Left hindlimb (tissue), 1 donor: ENCODE results near the gene INVS.
"Not testable (repeated sequence)": the region's sequence is repeated elsewhere in the genome, so short reads cannot be mapped to it uniquely, and the experiment has no call there.

Source experiments
- DNase-seq: peaks from one replicate; pipeline ENCODE4 v3.0.0-alpha.2; 2018

The INVS gene

DNA sequence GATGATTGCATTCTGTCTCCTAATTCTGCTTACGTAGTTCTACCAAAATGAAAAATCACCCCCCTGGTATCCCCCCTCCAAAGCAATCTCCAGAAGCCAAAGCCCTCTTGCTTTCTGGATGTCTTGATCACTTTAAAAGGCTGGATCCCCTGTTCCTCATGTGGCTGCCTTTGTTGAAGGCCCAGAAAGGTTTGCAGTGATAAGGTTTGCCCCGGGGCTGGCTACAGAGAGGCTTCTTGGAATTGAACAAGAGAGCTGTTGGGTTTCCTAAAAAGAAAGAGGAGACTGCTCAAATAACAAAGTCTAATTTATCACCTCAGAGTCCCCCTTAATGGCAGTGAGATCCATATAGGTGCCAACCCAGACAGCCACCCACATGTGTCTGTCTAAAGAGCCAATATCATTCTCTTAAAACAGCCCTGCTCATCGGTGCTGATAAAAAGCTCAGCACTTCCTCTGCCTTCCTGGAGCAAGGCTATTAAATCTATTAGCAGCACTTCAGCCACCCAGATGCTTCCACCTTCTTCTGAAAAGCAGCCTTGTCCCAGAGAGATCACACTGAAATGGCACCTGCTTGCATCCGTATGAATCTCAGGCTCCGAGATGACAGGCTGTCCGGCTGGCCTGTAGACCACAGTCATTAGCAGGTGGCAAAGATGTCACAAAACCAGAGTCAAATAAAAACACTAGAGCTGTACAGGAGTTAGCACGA lies 182.8 kb downstream of the INVS start:
- DNase-seq = no peak

DNA sequence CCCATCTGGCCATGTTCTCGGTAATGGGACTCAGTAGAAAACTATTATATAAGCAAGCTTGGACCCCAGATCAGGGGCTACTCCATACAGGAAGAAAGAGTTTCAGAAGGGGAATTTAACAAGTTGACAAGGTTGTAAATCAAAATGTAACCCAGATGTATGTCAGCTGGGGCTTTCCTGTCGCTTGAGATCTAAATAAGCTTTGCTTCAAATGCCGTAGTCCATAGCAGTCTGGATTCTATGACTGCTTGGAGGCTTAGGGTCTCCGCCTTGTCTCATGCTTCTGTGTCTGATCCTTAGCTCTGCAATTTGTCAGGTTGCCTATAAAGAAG lies 183.3 kb downstream of the INVS start:
- DNase-seq = no peak

DNA sequence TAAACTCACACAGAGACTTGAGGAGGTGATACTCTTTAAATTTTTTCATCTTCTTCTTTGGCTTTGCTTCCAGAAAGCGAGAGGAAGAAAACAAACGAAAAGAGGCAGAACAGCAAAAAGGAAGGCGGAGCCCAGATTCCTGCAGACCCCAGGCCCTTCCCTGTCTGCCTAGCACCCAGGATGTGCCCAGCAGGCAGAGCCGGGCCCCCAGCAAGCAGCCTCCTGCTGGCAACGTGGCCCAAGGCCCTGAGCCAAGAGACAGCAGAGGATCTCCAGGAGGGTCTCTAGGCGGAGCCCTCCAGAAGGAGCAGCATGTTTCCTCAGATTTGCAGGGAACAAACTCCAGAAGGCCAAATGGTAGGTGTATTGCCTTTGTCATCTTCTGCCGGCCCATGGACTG lies 185.2 kb downstream of the INVS start:
- DNase-seq = no peak

- no peak for DNase-seq
Measured at GRCh38 chr9:100285080-100285479, 186.0 kb downstream of the INVS start.

- no peak for DNase-seq
Measured at GRCh38 chr9:100285601-100286000, 186.6 kb downstream of the INVS start.

- DNase-seq = no peak
Measured at GRCh38 chr9:100286257-100286656, 187.2 kb downstream of the INVS start.

DNA sequence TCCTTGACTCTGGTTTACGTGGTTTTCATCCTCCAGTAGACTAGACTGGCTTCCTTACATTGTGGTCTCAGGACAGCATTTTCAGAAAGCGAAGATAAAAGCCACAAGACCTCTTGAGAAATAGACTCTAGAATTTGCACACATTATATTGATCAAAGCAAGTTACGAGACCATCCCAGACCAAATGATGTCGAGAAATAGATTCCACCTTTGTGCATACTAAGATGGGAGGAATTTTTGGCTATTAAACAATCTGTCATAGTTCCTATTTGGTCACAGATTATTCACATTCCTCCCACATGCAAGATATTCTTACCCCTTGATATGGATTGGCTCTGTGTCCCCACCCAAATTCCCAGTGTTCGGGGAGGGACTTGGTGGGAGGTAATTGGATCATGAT lies 188.1 kb downstream of the INVS start:
- DNase-seq = no peak

DNA sequence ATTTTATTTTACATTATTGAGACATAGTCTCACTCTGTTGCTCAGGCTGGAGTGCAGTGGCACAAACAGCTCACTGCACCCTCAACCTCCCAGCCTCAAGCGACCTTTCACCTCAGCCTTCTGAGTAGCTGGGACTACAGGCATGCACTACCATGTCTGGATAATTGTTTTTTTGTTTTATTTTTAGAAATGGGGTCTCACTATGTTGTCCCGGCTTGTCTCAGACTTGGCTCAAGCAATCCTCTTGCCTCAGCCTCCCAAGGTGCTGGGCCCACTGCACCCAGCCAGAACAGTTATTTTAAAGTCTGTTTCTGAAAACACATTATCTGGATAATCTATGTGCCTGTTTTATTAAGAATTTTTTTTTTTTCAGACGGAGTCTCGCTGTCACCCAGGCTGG lies 191.7 kb downstream of the INVS start:
- no peak for DNase-seq

GRCh38 chr9:100292414-100292813 lies 193.4 kb downstream of the INVS start:
- no peak for DNase-seq

- DNase-seq = no peak
Measured at GRCh38 chr9:100294341-100294740, 195.3 kb downstream of the INVS start.

DNA sequence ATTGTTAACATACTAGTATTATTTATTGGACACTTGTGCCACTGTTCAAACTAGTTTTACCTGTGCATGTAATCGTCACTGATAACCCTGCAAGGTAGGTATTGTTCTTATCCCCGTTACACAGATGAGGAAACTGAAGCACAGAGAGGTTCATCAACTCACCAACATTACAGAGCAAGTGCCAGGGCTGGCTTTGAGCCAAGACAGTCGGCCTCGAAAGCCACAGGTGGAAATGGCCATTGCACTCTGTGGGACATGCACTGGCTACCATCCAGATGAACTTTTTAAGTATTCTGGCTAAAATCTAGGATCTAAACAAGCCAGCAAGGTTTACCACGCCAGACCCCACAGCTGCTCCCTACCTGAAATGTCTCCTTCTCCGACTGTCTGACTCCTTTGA lies 195.8 kb downstream of the INVS start:
- no peak for DNase-seq

GRCh38 chr9:100295240-100295639 lies 196.2 kb downstream of the INVS start:
- no peak for DNase-seq

- DNase-seq = no peak
Measured at GRCh38 chr9:100296407-100296806, 197.4 kb downstream of the INVS start.

DNA sequence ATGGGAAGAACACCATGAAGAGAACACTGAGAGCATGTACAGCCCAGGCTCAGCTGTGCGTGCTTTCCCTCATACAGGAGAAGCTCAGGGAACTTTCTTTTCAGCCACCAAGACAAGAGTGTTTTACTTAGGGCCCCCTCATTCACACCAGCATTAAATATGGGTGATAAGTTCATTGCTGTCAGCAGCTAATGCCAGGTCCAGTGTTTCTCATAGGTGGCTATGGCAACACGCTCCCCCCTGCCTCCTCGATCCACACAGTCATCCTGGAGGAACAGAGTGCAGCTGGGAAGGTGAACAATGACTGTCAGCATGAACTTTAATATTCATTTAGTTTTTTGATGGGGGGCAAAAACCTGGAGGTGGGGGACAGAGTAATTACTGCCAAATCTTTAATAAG lies 199.3 kb downstream of the INVS start:
- DNase-seq = no peak

DNA sequence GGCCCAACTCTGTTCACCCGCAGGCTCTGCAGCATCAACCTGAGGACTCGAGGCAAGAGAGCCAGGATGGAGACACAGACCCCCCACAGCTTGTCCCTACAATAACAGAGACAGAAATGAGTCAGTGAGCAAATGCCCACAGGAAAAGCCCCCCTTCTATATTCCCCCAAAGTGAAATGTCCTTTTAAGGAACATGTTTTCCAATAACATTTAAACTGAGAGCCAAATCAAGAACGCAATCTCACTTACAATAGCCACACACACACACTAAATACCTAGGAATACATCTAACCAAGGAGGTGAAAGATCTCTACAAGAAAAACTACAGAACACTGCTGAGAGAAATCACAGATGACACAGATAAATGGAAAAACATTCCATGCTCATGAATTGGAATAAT lies 204.7 kb downstream of the INVS start:
- no peak for DNase-seq

- no peak for DNase-seq
Measured at GRCh38 chr9:100306283-100306682, 207.2 kb downstream of the INVS start.

- DNase-seq = no peak
Measured at GRCh38 chr9:100307080-100307479, 208.0 kb downstream of the INVS start.

GRCh38 chr9:100308965-100309564 lies 210.0 kb downstream of the INVS start:
- no peak for DNase-seq

DNA sequence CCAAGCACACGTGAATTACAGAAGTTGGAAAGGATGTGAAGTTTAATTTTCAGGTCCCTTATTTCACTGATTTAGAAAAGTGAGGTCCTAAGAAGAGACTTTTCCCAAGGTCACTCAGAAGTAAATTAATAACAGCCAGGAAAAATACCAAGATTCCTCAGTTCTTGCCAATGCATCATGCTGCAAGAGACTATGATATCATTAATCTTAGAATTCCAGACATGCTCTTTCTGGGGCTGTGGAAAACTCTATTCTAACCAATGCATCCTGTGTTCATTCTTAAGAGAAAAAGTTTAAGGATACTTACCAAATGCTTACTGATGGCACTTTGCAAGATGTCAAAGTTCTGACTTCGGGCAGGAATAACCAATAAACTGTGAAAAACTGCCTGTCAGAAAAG lies 210.9 kb downstream of the INVS start:
- no peak for DNase-seq

- DNase-seq = no peak
Measured at GRCh38 chr9:100315561-100315960, 216.5 kb downstream of the INVS start.

DNA sequence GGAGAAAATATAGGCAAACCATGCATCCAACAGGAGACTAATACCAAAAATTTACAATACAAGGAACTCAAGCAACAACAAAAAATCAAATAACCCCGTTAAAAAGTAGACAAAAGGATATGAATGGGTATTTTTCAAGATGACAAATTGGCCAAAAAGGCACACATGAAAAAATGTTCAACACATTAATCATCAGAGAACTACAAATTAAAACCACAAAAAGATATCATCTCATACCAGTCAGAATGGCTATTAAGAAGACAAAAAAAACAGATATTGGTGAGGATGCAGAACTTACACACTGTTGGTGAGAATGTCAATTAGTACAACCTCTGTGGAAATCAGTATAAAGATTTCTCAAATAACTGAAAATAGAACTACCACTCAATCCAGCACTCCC lies 218.7 kb downstream of the INVS start:
- DNase-seq = no peak

DNA sequence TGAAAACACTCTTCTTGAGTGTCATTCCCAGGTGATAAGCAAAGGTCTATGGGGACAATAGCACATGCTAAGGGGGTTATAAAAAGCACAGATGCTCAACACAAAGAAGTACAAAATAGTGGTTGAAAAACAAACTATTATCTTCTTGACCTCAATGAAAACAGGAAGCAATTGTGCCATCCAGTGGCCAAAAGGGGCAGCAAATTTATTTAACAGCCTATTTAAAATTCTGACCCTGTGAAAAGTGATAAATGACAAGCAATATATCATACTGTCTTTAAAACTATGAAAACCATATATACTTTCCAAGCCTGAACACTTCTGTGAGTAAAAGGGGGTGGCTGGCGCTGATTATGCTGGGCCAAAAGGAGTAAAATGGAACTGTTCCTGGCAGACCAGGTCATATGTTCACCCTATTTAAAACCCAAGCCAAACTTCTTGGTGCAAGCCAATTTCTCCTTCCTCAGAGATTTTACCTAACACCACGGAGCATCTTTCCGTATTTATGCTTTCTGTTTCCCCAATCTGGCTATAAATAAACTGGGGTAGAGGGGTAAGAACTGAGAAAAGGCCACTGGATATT lies 224.0 kb downstream of the INVS start:
- no peak for DNase-seq

DNA sequence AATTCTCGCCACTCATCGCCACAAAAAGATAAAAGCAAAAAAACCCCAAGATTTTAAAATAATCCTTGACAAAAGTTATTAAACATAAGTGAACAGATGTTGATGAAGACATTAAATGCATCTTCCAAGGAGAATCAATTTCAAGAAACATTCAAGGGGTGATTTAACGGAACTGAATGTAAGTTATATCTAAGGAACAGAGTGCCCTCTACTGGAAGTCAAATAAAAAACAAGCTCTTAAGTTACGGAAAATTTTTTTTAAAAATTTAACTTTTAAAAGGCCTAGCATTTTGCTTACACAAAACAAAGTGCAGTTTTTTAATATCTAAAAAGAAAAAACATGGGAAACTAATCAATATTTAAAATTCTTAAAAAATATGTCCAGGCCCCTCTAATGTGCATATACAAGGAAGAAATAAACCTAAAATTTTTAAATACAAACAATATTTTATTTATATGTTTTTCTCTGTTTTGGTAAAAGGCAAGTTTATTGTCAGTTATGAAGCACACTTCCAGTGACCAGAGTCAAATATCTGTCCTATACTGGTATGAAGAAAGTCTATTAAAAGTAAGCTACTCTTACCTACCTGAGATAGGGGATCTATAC lies 225.7 kb downstream of the INVS start:
- no peak for DNase-seq

DNA sequence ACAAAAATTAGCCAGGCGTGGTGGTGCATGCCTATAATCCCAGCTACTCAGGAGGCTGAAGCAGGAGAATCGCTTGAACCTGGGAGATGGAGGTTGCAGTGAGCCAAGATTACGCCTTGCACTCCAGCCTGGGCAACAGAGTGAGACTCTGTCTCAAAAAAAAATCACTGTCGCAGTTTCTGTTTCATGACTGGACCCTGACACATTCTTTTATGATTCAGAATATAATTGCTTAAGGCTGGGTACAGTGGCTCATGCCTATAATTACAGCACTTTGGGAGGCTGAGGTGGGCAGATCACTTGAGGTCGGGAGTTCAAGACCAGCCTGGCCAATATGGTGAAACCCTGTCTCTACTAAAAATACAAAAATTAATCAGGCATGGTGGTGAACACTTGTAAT lies 239.7 kb downstream of the INVS start:
- not testable (repeated sequence) for DNase-seq
